ENCODE measurements around the gene CAPG.
"Not testable (repeated sequence)": the region's sequence is repeated elsewhere in the genome, so short reads cannot be mapped to it uniquely, and the experiment has no call there.

The CAPG gene

GRCh38 chr2:85383850-85384249, 26.3 kb downstream of the CAPG start:
- Histone ChIP-seq H3K27me3 (replicated peaks; ENCODE audit: control insufficient read depth, insufficient read depth, low read length) (no peaks in the 10 kb centered on the region), H3K4me3 (replicated peaks; ENCODE audit: low read depth, low read length) (no peak overlapping the region), H3K36me3 (ENCODE audit: control insufficient read depth, insufficient read depth, low read length) (peaks cover 11% of the 10 kb centered on the region)
- DNase-seq (ENCODE audit: extremely low read depth, insufficient read length): no peak
- TF ChIP-seq CTCF (IDR thresholded peaks at IDR 0.05; ENCODE audit: insufficient read depth, low read length, poor library complexity, severe bottlenecking): no peak

- DNase-seq (ENCODE audit: extremely low read depth, insufficient read length); H3K27me3 ChIP-seq (replicated peaks; ENCODE audit: control insufficient read depth, insufficient read depth, low read length); H3K4me3 ChIP-seq (replicated peaks; ENCODE audit: low read depth, low read length); H3K36me3 ChIP-seq (ENCODE audit: control insufficient read depth, insufficient read depth, low read length): not testable (repeated sequence)
Observed at GRCh38 chr2:85383151-85383550, 27.0 kb downstream of the CAPG start.

GRCh38 chr2:85380048-85380447, 30.1 kb downstream of the CAPG start:
- Histone ChIP-seq H3K27me3 (replicated peaks; ENCODE audit: control insufficient read depth, insufficient read depth, low read length) (no peaks in the 10 kb centered on the region), H3K4me3 (replicated peaks; ENCODE audit: low read depth, low read length) (no peak overlapping the region), H3K36me3 (ENCODE audit: control insufficient read depth, insufficient read depth, low read length) (peaks cover 2% of the 10 kb centered on the region)
- no peak for DNase-seq (ENCODE audit: extremely low read depth, insufficient read length)
- TF ChIP-seq CTCF (IDR thresholded peaks at IDR 0.05; ENCODE audit: insufficient read depth, low read length, poor library complexity, severe bottlenecking): no peak

- H3K36me3 ChIP-seq (ENCODE audit: control insufficient read depth, insufficient read depth, low read length): peaks cover 2% of the 10 kb centered on the region
- DNase-seq (ENCODE audit: extremely low read depth, insufficient read length): no peak
- TF ChIP-seq CTCF (IDR thresholded peaks at IDR 0.05; ENCODE audit: insufficient read depth, low read length, poor library complexity, severe bottlenecking): no peak
- no peaks in the 10 kb centered on the region for H3K27me3 ChIP-seq (replicated peaks; ENCODE audit: control insufficient read depth, insufficient read depth, low read length)
- no peak overlapping the region for H3K4me3 ChIP-seq (replicated peaks; ENCODE audit: low read depth, low read length)
Observed at GRCh38 chr2:85378257-85378656, 31.9 kb downstream of the CAPG start.

GRCh38 chr2:85377083-85377482, 33.1 kb downstream of the CAPG start:
- Histone ChIP-seq H3K4me3 (replicated peaks; ENCODE audit: low read depth, low read length) (no peak overlapping the region), H3K36me3 (ENCODE audit: control insufficient read depth, insufficient read depth, low read length) (peaks cover 2% of the 10 kb centered on the region), H3K27me3 (replicated peaks; ENCODE audit: control insufficient read depth, insufficient read depth, low read length) (no peaks in the 10 kb centered on the region)
- no peak for DNase-seq (ENCODE audit: extremely low read depth, insufficient read length)
- no peak for TF ChIP-seq CTCF (IDR thresholded peaks at IDR 0.05; ENCODE audit: insufficient read depth, low read length, poor library complexity, severe bottlenecking)

GRCh38 chr2:85376291-85377065, 33.7 kb downstream of the CAPG start:
- peaks cover 2% of the 10 kb centered on the region for H3K36me3 ChIP-seq (ENCODE audit: control insufficient read depth, insufficient read depth, low read length)
- H3K27me3 ChIP-seq (replicated peaks; ENCODE audit: control insufficient read depth, insufficient read depth, low read length): no peaks in the 10 kb centered on the region
- TF ChIP-seq CTCF (IDR thresholded peaks at IDR 0.05; ENCODE audit: insufficient read depth, low read length, poor library complexity, severe bottlenecking): no peak
- no peak for DNase-seq (ENCODE audit: extremely low read depth, insufficient read length)
- no peak overlapping the region for H3K4me3 ChIP-seq (replicated peaks; ENCODE audit: low read depth, low read length)

All from GM06990 (cell line).